HepG2 (cell line): ENCODE data around the gene PSMC3IP. TPM values are rescaled to one million over a fixed set of nuclear protein-coding genes. Genes with fewer than 3 reads are reported as not detected.

Experiments used
- BRF2 ChIP-seq: sonication (generic); formaldehyde crosslinking; IDR thresholded peaks from 2 replicates; pipeline ENCODE4 v1.8.1; 2022; ENCODE audit warnings: mild to moderate bottlenecking, missing genetic modification reagents
- CBX1 ChIP-seq: IDR thresholded peaks from one replicate; pipeline ENCODE4 v1.6.1; 2016; ENCODE audit warnings: antibody characterized with exemption, low read depth
- DMTF1 ChIP-seq: sonication (generic); formaldehyde crosslinking; IDR thresholded peaks from 2 replicates; pipeline ENCODE4 v1.4.0; 2020; ENCODE audit warnings: mild to moderate bottlenecking, missing genetic modification reagents
- DPF2 ChIP-seq: sonication (generic); formaldehyde crosslinking; IDR thresholded peaks from 2 replicates; pipeline ENCODE4 v1.4.0; 2020; ENCODE audit warnings: mild to moderate bottlenecking, low read depth, missing genetic modification reagents, borderline replicate concordance
- KLF6 ChIP-seq: IDR thresholded peaks from 2 replicates; pipeline ENCODE4 v1.8.0; 2016; ENCODE audit warnings: missing biosample characterization, missing genetic modification reagents
- MTA3 ChIP-seq: sonication (generic); formaldehyde crosslinking; IDR thresholded peaks from 2 replicates; pipeline ENCODE4 v1.4.0; 2020; ENCODE audit warnings: missing genetic modification reagents
- RNF219 ChIP-seq: sonication (generic); formaldehyde crosslinking; IDR thresholded peaks from 2 replicates; pipeline ENCODE4 v1.5.0; 2020; ENCODE audit warnings: mild to moderate bottlenecking, missing genetic modification reagents
- STAG1 ChIP-seq: sonication (generic); formaldehyde crosslinking; IDR thresholded peaks from 2 replicates; pipeline ENCODE4 v1.4.0; 2020; ENCODE audit warnings: missing genetic modification reagents
- TEF ChIP-seq: sonication (generic); formaldehyde crosslinking; IDR thresholded peaks from 2 replicates; pipeline ENCODE4 v1.5.0; 2020; ENCODE audit warnings: missing genetic modification reagents
- ZBTB39 ChIP-seq: sonication (generic); formaldehyde crosslinking; IDR thresholded peaks from 2 replicates; pipeline ENCODE4 v1.5.0; 2020; ENCODE audit warnings: missing genetic modification reagents
- ZBTB44 ChIP-seq: sonication (generic); formaldehyde crosslinking; IDR thresholded peaks from 2 replicates; pipeline ENCODE4 v1.4.0; 2020; ENCODE audit warnings: missing genetic modification reagents
- ZBTB8A ChIP-seq: sonication (generic); formaldehyde crosslinking; IDR thresholded peaks from 2 replicates; pipeline ENCODE4 v1.4.0; 2020; ENCODE audit warnings: mild to moderate bottlenecking, low read depth, missing genetic modification reagents, borderline replicate concordance
- ZNF121 ChIP-seq: sonication (generic); formaldehyde crosslinking; IDR thresholded peaks from 2 replicates; pipeline ENCODE4 v1.5.0; 2020; ENCODE audit warnings: mild to moderate bottlenecking, missing genetic modification reagents
- ZNF232 ChIP-seq: sonication (generic); formaldehyde crosslinking; IDR thresholded peaks from 2 replicates; pipeline ENCODE4 v1.4.0; 2020; ENCODE audit warnings: missing genetic modification reagents, borderline replicate concordance
- ZNF33B ChIP-seq: sonication (generic); formaldehyde crosslinking; IDR thresholded peaks from 2 replicates; pipeline ENCODE4 v1.5.1; 2020; ENCODE audit warnings: mild to moderate bottlenecking, missing genetic modification reagents
- ZNF557 ChIP-seq: sonication (generic); formaldehyde crosslinking; IDR thresholded peaks from 2 replicates; pipeline ENCODE4 v1.4.0; 2020; ENCODE audit warnings: missing genetic modification reagents
- ZNF567 ChIP-seq: sonication (generic); formaldehyde crosslinking; IDR thresholded peaks from 2 replicates; pipeline ENCODE4 v1.8.1; 2023; ENCODE audit warnings: mild to moderate bottlenecking, missing genetic modification reagents, borderline replicate concordance
- ZNF788 ChIP-seq: sonication (generic); formaldehyde crosslinking; IDR thresholded peaks from 2 replicates; pipeline ENCODE4 v1.5.0; 2020; ENCODE audit warnings: mild to moderate bottlenecking, missing genetic modification reagents, borderline replicate concordance
- polyA plus RNA-seq, 8 experiments: library from polyadenylated mRNA; depleted of rRNA in 3 of 8; stranded (reverse) in 7 of 8; unstranded in 1 of 8; fragments of >200 nt; fragmentation: Illumina TruSeq in 4 of 8; extraction: Trizol in 4 of 8; gene quantifications; 2 replicates each; pipeline versions ENCODE4 v1.2.1 to v1.2.3, GENCODE V29; 2011 to 2016; ENCODE audit warnings: low read depth in 4 of 8, missing spikeins in 1 of 8, mixed read lengths in 1 of 8; ENCODE audit not compliant: insufficient read depth in 1 of 8
- total RNA-seq, 5 experiments: library from RNA; depleted of rRNA; stranded (reverse); fragments of >200 nt; fragmentation: Illumina TruSeq; extraction: Trizol; gene quantifications; 2 replicates each; pipeline ENCODE4 v1.2.3, GENCODE V29; 2016; ENCODE audit warnings: low read depth in 1 of 5

PSMC3IP gene
- total and polyA plus RNA-seq, 2 of the 13 experiments (the other 11 are each of a cell fraction or from before 2014, with no cell fraction given) = 6.5 to 22.4 TPM

GRCh38 chr17:42609182-42609813, 31.8 kb upstream of the PSMC3IP start, which contains the start of the genes RETREG3 and TUBG1 (continued):
- peak; percentile 19 for TF ChIP-seq ZBTB44 (CRISPR knock-in tag)
- peak; percentile 96 for TF ChIP-seq ZNF33B
- no peak for TF ChIP-seq ZNF557 (CRISPR knock-in tag)
- TF ChIP-seq ZNF567 (CRISPR knock-in tag) = no peak
- no peak for TF ChIP-seq RNF219 (CRISPR knock-in tag)
- TF ChIP-seq CBX1 = peak; percentile 48
- no peak for TF ChIP-seq DMTF1 (CRISPR knock-in tag)
- no peak for TF ChIP-seq ZNF121 (CRISPR knock-in tag)
- TF ChIP-seq TEF (CRISPR knock-in tag) = peak; percentile 67; the same call in 1 of the 2 replicates
- 0 out of 2 replicates have a peak, but pooled peaks have one; percentile 25 for TF ChIP-seq STAG1
- peak; percentile 78 for TF ChIP-seq ZNF232
- TF ChIP-seq DPF2 (CRISPR knock-in tag) = no peak
- TF ChIP-seq KLF6 (CRISPR knock-in tag) = no peak; the same call in none of the 2 replicates
- 0 out of 2 replicates have a peak, but pooled peaks have one; percentile 9 for TF ChIP-seq ZBTB39
- TF ChIP-seq ZNF788 (CRISPR knock-in tag) = peak; percentile 51; the same call in 1 of the 2 replicates
- no peak for TF ChIP-seq MTA3 (CRISPR knock-in tag)
- no peak for TF ChIP-seq ZBTB8A (CRISPR knock-in tag)
- no peak; the same call in 1 of the 2 replicates for TF ChIP-seq BRF2 (CRISPR knock-in tag)
